GM21786 (cell line): ENCODE measurements around the gene TRIM60.
A peak's percentile ranks its signal among the peaks of the same experiment; 100 is the strongest.
"Not testable (repeated sequence)": the region's sequence is repeated elsewhere in the genome, so short reads cannot be mapped to it uniquely, and the experiment has no call there.

ENCODE experiments used
- ATAC-seq: cut with Tn5 transposase; IDR thresholded peaks from one replicate; pipeline ENCODE4 v1.9.1; 2021; ENCODE audit not compliant: unreplicated experiment

The TRIM60 gene

GRCh38 chr4:165031436-165032211 lies at the start of gene TRIM60:
Gene TRIM60, plus strand, starts transcription at chr4:165031999. Its CDS starts 8,074 bp downstream, at chr4:165040073.
- no peak for ATAC-seq

GRCh38 chr4:164989471-164989870 lies 42.3 kb upstream of the TRIM60 start:
- ATAC-seq, result no peak

- ATAC-seq, result not testable (repeated sequence)
Measured at GRCh38 chr4:164990786-164991185, 41.0 kb upstream of the TRIM60 start.

- not testable (repeated sequence) for ATAC-seq
Measured at GRCh38 chr4:164996123-164996522, 35.7 kb upstream of the TRIM60 start.

- ATAC-seq, result no peak
Measured at GRCh38 chr4:164997324-164997723, 34.5 kb upstream of the TRIM60 start.

- ATAC-seq, result no peak
Measured at GRCh38 chr4:164997941-164998340, 33.9 kb upstream of the TRIM60 start.

- ATAC-seq, result not testable (repeated sequence)
Measured at GRCh38 chr4:164998526-164999080, 33.2 kb upstream of the TRIM60 start.

GRCh38 chr4:165001957-165002356 lies 29.8 kb upstream of the TRIM60 start:
- not testable (repeated sequence) for ATAC-seq

GRCh38 chr4:165005352-165005925 lies 26.4 kb upstream of the TRIM60 start:
- no peak for ATAC-seq

GRCh38 chr4:165006456-165006855 lies 25.3 kb upstream of the TRIM60 start:
- ATAC-seq, result no peak

- ATAC-seq, result no peak
Measured at GRCh38 chr4:165006886-165007285, 24.9 kb upstream of the TRIM60 start.

GRCh38 chr4:165009493-165010227 lies 22.1 kb upstream of the TRIM60 start:
- no peak for ATAC-seq

GRCh38 chr4:165010487-165010886 lies 21.3 kb upstream of the TRIM60 start:
- no peak for ATAC-seq

GRCh38 chr4:165010991-165011390 lies 20.8 kb upstream of the TRIM60 start:
- no peak for ATAC-seq

- ATAC-seq, result no peak
Measured at GRCh38 chr4:165011403-165011802, 20.4 kb upstream of the TRIM60 start.

GRCh38 chr4:165013691-165014090 lies 18.1 kb upstream of the TRIM60 start:
- no peak for ATAC-seq

- peak; percentile 57 for ATAC-seq
Measured at GRCh38 chr4:165016971-165017370, 14.8 kb upstream of the TRIM60 start.

GRCh38 chr4:165019995-165020394 lies 11.8 kb upstream of the TRIM60 start:
- not testable (repeated sequence) for ATAC-seq

- not testable (repeated sequence) for ATAC-seq
Measured at GRCh38 chr4:165025782-165026181, 6.0 kb upstream of the TRIM60 start.

- ATAC-seq, result no peak
Measured at GRCh38 chr4:165027762-165028402, 3.9 kb upstream of the TRIM60 start.

- no peak for ATAC-seq
Measured at GRCh38 chr4:165048170-165048569, 16.4 kb downstream of the TRIM60 start.
